ENCODE measurements around the gene CCDC32.

CCDC32 gene

GRCh38 chr15:40565333-40566238 lies 744 bp upstream of the CCDC32 start:
- peak; percentile 14 for DNase-seq

- no peak for DNase-seq
These were observed 1.4 kb downstream of the CCDC32 start for GRCh38 chr15:40563426-40563825.

GRCh38 chr15:40562691-40563090 lies 2.2 kb downstream of the CCDC32 start:
- no peak for DNase-seq

- DNase-seq, result peak; percentile 95
These were observed 5.7 kb downstream of the CCDC32 start for GRCh38 chr15:40558952-40559742.

- no peak for DNase-seq
These were observed 9.0 kb downstream of the CCDC32 start for GRCh38 chr15:40555876-40556275.

- DNase-seq, result no peak
These were observed 10.7 kb downstream of the CCDC32 start for GRCh38 chr15:40554161-40554525.

- DNase-seq, result no peak
These were observed 14.4 kb downstream of the CCDC32 start for GRCh38 chr15:40550341-40551037.

GRCh38 chr15:40549894-40550293 lies 14.9 kb downstream of the CCDC32 start:
- no peak for DNase-seq

- no peak for DNase-seq
These were observed 16.2 kb downstream of the CCDC32 start for GRCh38 chr15:40548610-40549009.

- no peak for DNase-seq
These were observed 19.4 kb downstream of the CCDC32 start for GRCh38 chr15:40545457-40545856.

- DNase-seq, result no peak
These were observed 21.1 kb downstream of the CCDC32 start for GRCh38 chr15:40543631-40544294.

- DNase-seq, result no peak
These were observed 21.8 kb downstream of the CCDC32 start for GRCh38 chr15:40543082-40543481.

- DNase-seq, result no peak
These were observed 25.9 kb downstream of the CCDC32 start for GRCh38 chr15:40538976-40539375.

GRCh38 chr15:40536501-40536900 lies 28.3 kb downstream of the CCDC32 start:
- no peak for DNase-seq

- DNase-seq, result no peak
These were observed 30.5 kb downstream of the CCDC32 start for GRCh38 chr15:40534371-40534770.

GRCh38 chr15:40533763-40534364 lies 31.0 kb downstream of the CCDC32 start:
- no peak for DNase-seq

- DNase-seq, result no peak
These were observed 36.0 kb downstream of the CCDC32 start for GRCh38 chr15:40528801-40529200.

GRCh38 chr15:40525855-40526254 lies 39.0 kb downstream of the CCDC32 start:
- no peak for DNase-seq

- DNase-seq, result no peak
These were observed 41.2 kb downstream of the CCDC32 start for GRCh38 chr15:40523611-40524010.

- DNase-seq, result no peak
These were observed 48.5 kb downstream of the CCDC32 start for GRCh38 chr15:40516322-40516721.

GRCh38 chr15:40513609-40514008 lies 51.2 kb downstream of the CCDC32 start:
- DNase-seq, result no peak

- no peak for DNase-seq
These were observed 52.4 kb downstream of the CCDC32 start for GRCh38 chr15:40512440-40512839.

All from hematopoietic multipotent progenitor cell treated with erythropoietin and hydrocortisone succinate and interleukin-3 and kit ligand, for 4 days (in vitro differentiated cells).